Uterus (tissue), 4 donors: ENCODE data around the gene DCHS2. TPM values are rescaled to one million over a fixed set of nuclear protein-coding genes. Genes with fewer than 3 reads are reported as not detected.
A peak's percentile ranks its signal among the peaks of the same experiment; 100 is the strongest.

Experiments
- DNase-seq, 2 donors: peaks; one replicate each; pipeline ENCODE4 v3.0.0-alpha.2; 2019 to 2020
- H3K27ac ChIP-seq, 2 donors: fragments of 200-600 bp; sonication (generic); 1 replicate in 1 of 2; 2 replicates in 1 of 2; pipeline ENCODE4 v1.5.1; 2016 to 2018
- H3K27me3 ChIP-seq, 2 donors: fragments of 200-600 bp; sonication (generic); one replicate each; pipeline ENCODE4 v1.5.1; 2018 to 2019; ENCODE audit warnings: control low read depth in 1 of 2
- H3K36me3 ChIP-seq, 2 donors: fragments of 200-600 bp; sonication (generic); one replicate each; pipeline ENCODE4 v1.5.1; 2019; ENCODE audit warnings: control low read depth in 1 of 2
- H3K4me1 ChIP-seq, 2 donors: fragments of 200-600 bp; sonication (generic); one replicate each; pipeline ENCODE4 v1.5.1; 2018 to 2019; ENCODE audit warnings: control low read depth in 1 of 2
- H3K4me3 ChIP-seq, 2 donors: fragments of 200-600 bp; sonication (generic); 1 replicate in 1 of 2; 2 replicates in 1 of 2; pipeline ENCODE4 v1.5.1; 2018 to 2019; ENCODE audit warnings: mild to moderate bottlenecking in 1 of 2
- H3K9me3 ChIP-seq, 2 donors: fragments of 200-600 bp; sonication (generic); one replicate each; pipeline ENCODE4 v1.5.1; 2019; ENCODE audit warnings: control low read depth in 1 of 2
- POLR2A ChIP-seq, 2 donors: fragments of 450-650 bp; IDR thresholded peaks; one replicate each; pipeline ENCODE4 v1.6.1; 2016; ENCODE audit warnings: antibody characterized with exemption in 2 of 2, mild to moderate bottlenecking in 1 of 2, moderate library complexity in 1 of 2
- intact Hi-C: fragments of 100-400 bp; cut with DNase I; formaldehyde crosslinking; loops from one replicate; pipeline ENCODE4 v1.15.1; 2023; ENCODE audit warnings: low total_unique reads
- total RNA-seq, 4 donors: library from RNA; depleted of rRNA in 3 of 4; stranded (reverse); fragments of >200 nt in 3 of 4; gene quantifications; one replicate each; pipeline versions ENCODE4 v1.1.0 to v1.2.4, GENCODE V29; 2014 to 2023
- TF ChIP-seq, protein P1 (sequence below), 4 experiments: fragments of 200-600 bp in 2 of 4; fragments of 450-650 bp in 2 of 4; sonication (generic) in 2 of 4; IDR thresholded peaks; one replicate each; pipeline ENCODE4 v1.5.1; 2016 to 2019; ENCODE audit warnings: antibody characterized with exemption in 4 of 4, mild to moderate bottlenecking in 2 of 4, moderate library complexity in 1 of 4
- donor health status: DM: yes; HTN: yes; CAD: no.

Gene DCHS2, protein sequence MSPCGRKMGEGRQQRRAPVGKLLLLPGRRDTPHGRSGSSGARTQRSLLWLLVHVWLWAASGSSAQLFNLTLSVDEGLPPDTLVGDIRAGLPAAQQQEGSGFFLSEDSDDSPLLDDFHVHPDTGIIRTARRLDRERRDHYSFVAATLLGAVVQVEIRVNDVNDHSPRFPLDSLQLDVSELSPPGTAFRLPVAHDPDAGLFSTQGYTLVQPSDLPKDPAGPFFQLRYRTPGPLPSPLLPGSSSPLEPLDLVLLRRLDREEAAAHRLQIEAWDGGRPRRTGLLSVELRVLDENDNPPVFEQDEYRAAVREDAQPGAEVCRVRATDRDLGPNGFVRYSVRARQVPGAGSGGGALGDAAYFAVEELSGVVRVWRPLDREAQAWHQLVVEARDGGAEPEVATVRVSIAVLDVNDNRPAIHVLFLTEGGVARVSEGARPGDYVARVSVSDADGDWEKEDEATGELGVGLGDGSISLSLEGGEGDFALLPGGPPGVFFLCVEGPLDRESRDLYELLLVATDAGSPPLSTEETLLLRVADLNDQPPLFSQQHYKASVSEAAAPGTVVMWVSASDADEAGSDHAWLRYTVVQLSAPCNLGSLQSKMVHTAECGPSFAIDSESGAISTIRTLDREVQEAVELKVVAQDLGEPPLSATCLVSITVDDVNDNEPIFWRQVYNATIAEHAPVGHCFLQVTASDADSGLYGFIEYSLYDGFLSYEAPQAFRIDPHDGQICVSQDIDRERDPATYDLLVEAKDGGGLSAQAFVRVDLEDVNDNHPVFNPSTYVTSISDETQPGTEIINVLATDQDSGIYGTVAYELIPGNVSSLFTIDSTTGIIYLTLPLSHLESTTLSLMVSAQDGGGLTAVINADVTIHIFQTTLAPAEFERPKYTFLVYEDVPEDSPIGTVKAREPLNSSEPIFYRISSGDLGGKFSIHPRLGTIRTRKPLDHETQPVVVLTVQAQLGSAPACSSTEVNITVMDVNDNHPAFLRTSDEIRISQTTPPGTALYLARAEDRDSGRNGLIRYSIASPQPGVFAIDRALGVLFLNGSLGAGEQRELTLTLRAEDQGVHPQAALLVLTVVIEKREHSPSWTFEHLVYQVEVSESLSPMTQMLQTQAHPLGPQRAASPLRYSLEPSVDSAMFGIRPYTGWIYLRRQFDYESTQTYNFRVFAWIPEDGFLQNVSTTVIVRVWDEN (N-terminal part only)
- total RNA-seq = 10 to 100 TPM; 10.6 to 51.4 (median 17.5) TPM

DNA sequence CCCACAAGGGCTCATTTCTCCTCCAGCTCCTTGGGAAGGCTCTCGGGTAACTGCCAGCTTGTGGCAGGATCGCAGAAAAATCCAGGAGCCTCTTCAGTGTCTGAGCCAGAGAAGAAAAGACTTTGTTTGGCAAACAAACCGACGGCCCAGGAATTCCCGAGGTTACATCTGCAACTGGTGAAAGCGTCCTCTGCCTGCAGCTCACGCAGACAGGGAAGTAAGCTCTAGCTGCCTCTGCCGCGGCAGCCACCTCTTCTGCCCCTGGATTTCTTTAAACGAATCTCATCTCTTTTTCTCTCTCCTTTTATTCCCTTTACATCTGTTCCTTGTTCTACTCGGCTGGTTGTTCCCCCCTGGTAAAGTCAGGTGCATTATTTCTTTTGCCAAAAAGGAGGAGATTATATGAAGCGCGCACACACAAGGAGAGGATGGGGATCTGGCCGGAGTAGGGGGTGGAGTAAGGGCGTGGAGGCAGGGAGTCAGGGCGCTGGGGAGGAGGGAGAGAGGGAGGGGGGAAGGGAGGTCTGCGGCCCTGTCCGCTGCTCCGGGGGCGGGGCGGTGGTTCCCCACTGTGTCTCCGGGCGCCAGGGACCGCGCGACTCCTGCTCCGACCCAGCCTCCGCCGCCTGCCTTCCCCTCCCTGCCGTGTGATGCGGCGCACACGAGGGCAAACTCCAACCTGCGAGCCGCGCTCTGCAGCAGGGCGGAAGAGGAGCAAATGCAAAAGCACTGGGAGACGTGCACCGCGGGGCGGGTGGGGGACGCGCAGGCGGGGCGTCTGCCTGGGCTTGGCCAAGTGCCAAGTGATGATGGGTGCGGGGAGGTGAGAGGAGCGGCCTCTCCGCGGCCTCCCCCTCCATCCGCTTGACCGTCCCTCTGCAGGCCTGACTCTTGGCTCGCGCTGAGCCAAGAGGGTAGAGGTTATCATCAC, at the start of gene DCHS2:
Gene DCHS2, minus strand, starts transcription at position 459 of the 931 bp plus-strand sequence. Its CDS starts 444 bp downstream, at position 15.
- DNase-seq = peak; percentile 53 to 56
- intact Hi-C loops = no loop called here
- Histone ChIP-seq H3K9me3 (no peaks in the 10 kb centered on the region), H3K36me3 (no peaks in the 10 kb centered on the region), H3K4me3 (peak within 1 kb of the TSS; percentile 33 to 46), H3K27ac (peak within 1 kb of the TSS; percentile 55 to 70), H3K4me1 (no peaks in the 10 kb centered on the region), H3K27me3 (no peaks in the 10 kb centered on the region)
- no peak for TF ChIP-seq POLR2A (IDR thresholded peaks at IDR 0.05)
- TF ChIP-seq, protein P1, sequence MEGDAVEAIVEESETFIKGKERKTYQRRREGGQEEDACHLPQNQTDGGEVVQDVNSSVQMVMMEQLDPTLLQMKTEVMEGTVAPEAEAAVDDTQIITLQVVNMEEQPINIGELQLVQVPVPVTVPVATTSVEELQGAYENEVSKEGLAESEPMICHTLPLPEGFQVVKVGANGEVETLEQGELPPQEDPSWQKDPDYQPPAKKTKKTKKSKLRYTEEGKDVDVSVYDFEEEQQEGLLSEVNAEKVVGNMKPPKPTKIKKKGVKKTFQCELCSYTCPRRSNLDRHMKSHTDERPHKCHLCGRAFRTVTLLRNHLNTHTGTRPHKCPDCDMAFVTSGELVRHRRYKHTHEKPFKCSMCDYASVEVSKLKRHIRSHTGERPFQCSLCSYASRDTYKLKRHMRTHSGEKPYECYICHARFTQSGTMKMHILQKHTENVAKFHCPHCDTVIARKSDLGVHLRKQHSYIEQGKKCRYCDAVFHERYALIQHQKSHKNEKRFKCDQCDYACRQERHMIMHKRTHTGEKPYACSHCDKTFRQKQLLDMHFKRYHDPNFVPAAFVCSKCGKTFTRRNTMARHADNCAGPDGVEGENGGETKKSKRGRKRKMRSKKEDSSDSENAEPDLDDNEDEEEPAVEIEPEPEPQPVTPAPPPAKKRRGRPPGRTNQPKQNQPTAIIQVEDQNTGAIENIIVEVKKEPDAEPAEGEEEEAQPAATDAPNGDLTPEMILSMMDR (IDR thresholded peaks at IDR 0.05) = no peak

DNA sequence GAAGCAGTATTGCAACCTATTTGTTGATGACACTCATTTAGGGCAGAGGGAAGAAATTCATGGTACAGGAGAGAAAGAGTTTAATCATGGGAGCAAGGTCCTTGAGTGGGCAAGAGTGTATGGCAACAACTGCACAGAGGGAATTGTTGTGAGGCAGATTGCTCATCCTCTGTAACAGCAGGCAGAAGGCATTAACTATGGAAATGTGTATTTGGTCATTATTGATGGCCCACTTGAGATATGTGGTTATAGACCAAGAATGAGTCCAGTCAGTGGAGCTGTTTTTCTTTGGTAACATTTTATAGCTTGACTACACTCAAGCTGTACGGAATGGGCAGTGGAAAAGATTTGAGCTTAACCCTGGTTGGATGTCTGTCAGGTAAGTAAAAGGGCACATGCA, 42.7 kb upstream of the DCHS2 start:
- H3K36me3 ChIP-seq = no peaks in the 10 kb centered on the region
- TF ChIP-seq, protein P1 (IDR thresholded peaks at IDR 0.05) = no peak
- no peak for TF ChIP-seq POLR2A (IDR thresholded peaks at IDR 0.05)
- no peaks in the 10 kb centered on the region for H3K9me3 ChIP-seq
- no peak for DNase-seq
- H3K27me3 ChIP-seq = no peaks in the 10 kb centered on the region
- H3K27ac ChIP-seq = no peak overlapping the region
- intact Hi-C loops = no loop called here
- H3K4me3 ChIP-seq = no peak overlapping the region
- no peaks in the 10 kb centered on the region for H3K4me1 ChIP-seq

DNA sequence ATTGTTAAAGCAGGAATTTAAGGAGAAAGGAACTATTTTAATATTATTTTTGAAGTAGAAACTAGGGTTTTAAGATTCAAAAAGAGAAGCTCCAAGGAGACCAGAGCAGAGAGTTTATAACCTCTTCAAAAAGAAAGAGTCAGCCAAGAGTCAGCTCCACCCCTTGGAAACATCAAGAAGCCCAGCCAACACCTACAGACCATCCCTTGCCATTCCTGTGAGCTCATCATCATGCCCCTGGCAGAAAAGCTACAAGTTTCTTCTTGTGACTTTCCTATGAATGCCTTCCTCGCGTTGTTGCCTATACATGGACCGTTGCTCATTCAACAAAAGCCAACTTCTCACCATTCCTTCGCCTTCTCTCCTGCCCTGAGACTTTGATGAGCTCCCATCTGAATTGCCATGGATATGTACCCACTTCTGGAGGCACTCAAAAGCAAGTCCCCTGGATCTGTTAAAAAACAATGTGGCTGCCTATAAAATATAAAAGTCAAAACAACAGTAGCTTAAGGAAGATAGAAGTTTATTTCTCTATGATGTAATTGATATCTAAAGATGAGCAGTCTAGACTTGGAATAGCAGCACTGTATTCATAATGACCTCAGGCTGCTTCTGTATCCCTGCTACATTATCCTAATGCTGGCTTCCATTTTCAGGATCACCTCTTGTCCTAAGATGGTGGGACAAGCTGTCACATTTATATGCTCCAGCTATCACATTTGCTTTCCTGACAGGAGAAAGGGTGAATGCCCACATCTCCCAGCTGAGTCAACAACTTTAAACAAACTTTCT, 38.3 kb upstream of the DCHS2 start:
- TF ChIP-seq POLR2A (IDR thresholded peaks at IDR 0.05) = no peak
- TF ChIP-seq, protein P1 (IDR thresholded peaks at IDR 0.05) = no peak
- H3K4me3 ChIP-seq = no peak overlapping the region
- intact Hi-C loops = no loop called here

DNA sequence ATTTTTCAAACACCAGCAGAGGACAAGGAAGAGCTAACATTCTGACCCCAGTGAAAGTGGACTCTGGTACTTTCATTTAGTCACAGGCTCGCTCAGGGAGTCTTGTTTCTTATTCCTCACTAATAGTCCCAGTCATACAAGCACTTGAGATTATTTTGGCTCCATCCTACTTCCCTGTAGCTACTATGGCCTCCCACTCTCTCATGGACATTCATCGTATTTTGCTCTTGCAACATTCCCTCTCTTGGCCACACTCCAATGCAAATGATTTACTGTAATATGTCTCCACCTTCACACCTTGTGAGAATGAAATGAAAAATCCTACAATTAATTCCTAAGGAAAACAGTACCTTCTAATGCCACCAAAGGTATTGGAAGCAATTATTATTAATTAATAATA, 37.3 kb upstream of the DCHS2 start:
- Histone ChIP-seq H3K36me3 (no peaks in the 10 kb centered on the region), H3K4me1 (no peaks in the 10 kb centered on the region), H3K27me3 (no peaks in the 10 kb centered on the region), H3K27ac (no peak overlapping the region), H3K9me3 (no peaks in the 10 kb centered on the region), H3K4me3 (no peak overlapping the region)
- intact Hi-C loops = no loop called here
- TF ChIP-seq, protein P1 (IDR thresholded peaks at IDR 0.05) = no peak
- no peak for DNase-seq

More for the DNA sequence above, 38.3 kb upstream of the DCHS2 start:
- no peak for DNase-seq
- H3K9me3 ChIP-seq = no peaks in the 10 kb centered on the region
- no peaks in the 10 kb centered on the region for H3K27me3 ChIP-seq
- H3K4me1 ChIP-seq = no peaks in the 10 kb centered on the region
- H3K27ac ChIP-seq = no peak overlapping the region
- no peaks in the 10 kb centered on the region for H3K36me3 ChIP-seq
